Loucy (cell line): ENCODE data around the gene SLC15A2.

ENCODE experiments used
- CTCF ChIP-seq: fragments of 200-600 bp; sonication (generic); conservative IDR thresholded peaks from 2 replicates; pipeline ENCODE4 v1.5.1; 2014; ENCODE audit warnings: mild to moderate bottlenecking, antibody characterized with exemption, low read length
- EZH2phosphoT487 ChIP-seq: fragments of 200-600 bp; IDR thresholded peaks from 2 replicates; pipeline ENCODE4 v1.6.1; 2018; ENCODE audit warnings: antibody characterized with exemption, mild to moderate bottlenecking, moderate library complexity, borderline replicate concordance

GRCh38 chr3:121962443-121962842, 68.2 kb downstream of the SLC15A2 start:
- TF ChIP-seq CTCF: no peak
- TF ChIP-seq EZH2phosphoT487: no peak
